ENCODE data around the gene ZC3H7B.

- TF ChIP-seq GATA3 (IDR thresholded peaks at IDR 0.05; ENCODE audit: low read depth, low read length), result no peak
- no peak for TF ChIP-seq GATA2 (IDR thresholded peaks at IDR 0.05; ENCODE audit: low read depth, low read length)
Observed at GRCh38 chr22:41254230-41254629, 47.1 kb upstream of the ZC3H7B start.
